B cell (primary cell): ENCODE results near the gene ANGPTL7. TPM values are rescaled to one million over a fixed set of nuclear protein-coding genes. Genes with fewer than 3 reads are reported as not detected.

Experiments used
- ATAC-seq: fragments of 200-7000 bp; cut with Tn5 transposase; one replicate; pipeline ENCODE4 v1.10.0; 2021; ENCODE audit warnings: low read depth, mild to moderate bottlenecking, moderate number of reproducible peaks, moderate library complexity
- CTCF ChIA-PET: fragments of 350-600 bp; sonication (Branson Sonifier 250); formaldehyde crosslinking; loops from one replicate; lab custom pipeline; 2021; ENCODE audit warnings: antibody characterized with exemption, inconsistent platforms; lab: Charles Lee
- POLR2A ChIA-PET: fragments of 350-600 bp; sonication (Branson Sonifier 250); formaldehyde crosslinking; loops from one replicate; lab custom pipeline; 2021; ENCODE audit warnings: antibody characterized with exemption; lab: Charles Lee
- DNase-seq: peaks from one replicate; pipeline ENCODE4 v3.0.0; 2013
- H2AFZ ChIP-seq: 2 replicates; pipeline ENCODE4 v1.6.1; 2012; ENCODE audit warnings: mild to moderate bottlenecking, low read depth, low read length; ENCODE audit not compliant: insufficient read depth, poor library complexity, severe bottlenecking
- H3K27ac ChIP-seq, 2 donors: 1 replicate in 1 of 2; 2 replicates in 1 of 2; pipeline ENCODE4 v1.5.1; 2012 to 2013; ENCODE audit warnings: low read length in 2 of 2, mild to moderate bottlenecking in 2 of 2, moderate library complexity in 1 of 2
- H3K27me3 ChIP-seq, 4 experiments: fragments of 200-600 bp in 1 of 4; sonication (generic) in 1 of 4; replicated peaks in 1 of 4; 1 replicate in 2 of 4; 2 replicates in 2 of 4; pipeline versions ENCODE4 v1.6.1 to v1.7.0; 2013 to 2016; ENCODE audit warnings: low read length in 3 of 4, mild to moderate bottlenecking in 2 of 4, mixed read lengths in 1 of 4, moderate library complexity in 1 of 4; ENCODE audit not compliant: insufficient read depth in 4 of 4, control insufficient read depth in 3 of 4; ENCODE audit errors: control extremely low read depth in 1 of 4
- H3K36me3 ChIP-seq, 2 experiments: replicated peaks in 1 of 2; 1 replicate in 1 of 2; 2 replicates in 1 of 2; pipeline versions ENCODE4 v1.6.1 to v1.7.1; 2013; ENCODE audit warnings: low read length in 1 of 2; ENCODE audit not compliant: insufficient read depth in 2 of 2, control insufficient read depth in 1 of 2; ENCODE audit errors: control extremely low read depth in 1 of 2, extremely low read depth in 1 of 2
- H3K4me1 ChIP-seq, 2 donors: fragments of 200-600 bp in 1 of 2; sonication (generic) in 1 of 2; 1 replicate in 1 of 2; 2 replicates in 1 of 2; pipeline versions ENCODE4 v1.5.1 to v1.6.1; 2013 to 2017; ENCODE audit warnings: low read length in 2 of 2; ENCODE audit not compliant: control insufficient read depth in 2 of 2, insufficient read depth in 2 of 2
- H3K4me2 ChIP-seq: replicated peaks from 2 replicates; pipeline ENCODE3; 2012; ENCODE audit warnings: mild to moderate bottlenecking, low read depth, low read length; ENCODE audit not compliant: poor library complexity, severe bottlenecking
- H3K4me3 ChIP-seq, 5 experiments: fragments of 200-600 bp in 1 of 5; sonication (generic) in 1 of 5; 1 replicate in 3 of 5; 2 replicates in 2 of 5; pipeline versions ENCODE4 v1.5.1 to v1.7.0; 2011 to 2016; ENCODE audit warnings: low read length in 4 of 5, mild to moderate bottlenecking in 4 of 5, low read depth in 2 of 5, control low read depth in 1 of 5, moderate library complexity in 1 of 5; ENCODE audit not compliant: insufficient read depth in 1 of 5; ENCODE audit errors: control extremely low read depth in 1 of 5, extremely low read depth in 1 of 5
- H3K79me2 ChIP-seq: fragments of 200-600 bp; sonication (generic); one replicate; pipeline ENCODE4 v1.6.0; 2016; ENCODE audit warnings: low read length; ENCODE audit not compliant: control insufficient read depth, insufficient read depth
- H3K9ac ChIP-seq: fragments of 200-600 bp; sonication (generic); 2 replicates; pipeline ENCODE4 v1.6.1; 2017; ENCODE audit warnings: mild to moderate bottlenecking, low read length, moderate library complexity
- H3K9me3 ChIP-seq, 3 donors: one replicate each; pipeline versions ENCODE4 v1.6.1 to v1.7.1; 2013; ENCODE audit warnings: low read length in 2 of 3; ENCODE audit not compliant: control insufficient read depth in 2 of 3, insufficient read depth in 1 of 3; ENCODE audit errors: control extremely low read depth in 1 of 3
- H4K20me1 ChIP-seq: 2 replicates; pipeline ENCODE4 v1.6.0; 2012; ENCODE audit warnings: mild to moderate bottlenecking, low read length; ENCODE audit not compliant: insufficient read depth, control insufficient read depth, poor library complexity, severe bottlenecking
- H3K27ac Mint-ChIP-seq: one replicate; pipeline ENCODE4 v1.8.0; 2021; ENCODE audit warnings: mixed read lengths
- H3K27me3 Mint-ChIP-seq: one replicate; pipeline ENCODE4 v1.8.0; 2021; ENCODE audit warnings: mixed read lengths
- H3K4me1 Mint-ChIP-seq: one replicate; pipeline ENCODE4 v1.8.0; 2021; ENCODE audit warnings: mixed read lengths
- H3K4me3 Mint-ChIP-seq: one replicate; pipeline ENCODE4 v1.8.0; 2021; ENCODE audit warnings: mixed read lengths
- H3K9me3 Mint-ChIP-seq: one replicate; pipeline ENCODE4 v1.8.0; 2022; ENCODE audit warnings: mixed read lengths; ENCODE audit not compliant: insufficient read depth
- EZH2 ChIP-seq: IDR thresholded peaks from 2 replicates; pipeline ENCODE4 v1.6.1; 2012; ENCODE audit warnings: borderline replicate concordance, low read depth, mild to moderate bottlenecking, moderate library complexity, low read length; ENCODE audit not compliant: insufficient read depth, poor library complexity, severe bottlenecking
- WGBS: methylation state at CpG from one replicate; pipeline ENCODE4 v1.1.5; 2013; ENCODE audit warnings: missing lambda C conversion rate; ENCODE audit not compliant: insufficient coverage; 5-methylcytosine and 5-hydroxymethylcytosine counted together
- intact Hi-C: fragments of 100-400 bp; cut with micrococcal nuclease; formaldehyde crosslinking; loops from one replicate; pipeline ENCODE4 v1.10.0; 2022
- polyA plus RNA-seq: library from polyadenylated mRNA; depleted of rRNA; stranded (reverse); fragments of >200 nt; gene quantifications from 2 replicates; pipeline ENCODE4 v1.2.3, GENCODE V29; 2012
- total RNA-seq, 2 donors: library from RNA; stranded (reverse); fragments of 120-200 nt in 1 of 2; gene quantifications; 1 replicate in 1 of 2; 2 replicates in 1 of 2; pipeline versions ENCODE4 v1.2.3 to v1.2.4, GENCODE V29; 2013 to 2022
- TF ChIP-seq, protein P1 (sequence below): fragments of 200-600 bp; IDR thresholded peaks from one replicate; pipeline ENCODE4 v1.8.0; 2022; ENCODE audit warnings: antibody characterized with exemption, mild to moderate bottlenecking

ANGPTL7 gene
- total and polyA plus RNA-seq, 2 donors (not counting 1 experiment from before 2014, with no cell fraction given): not detected

DNA sequence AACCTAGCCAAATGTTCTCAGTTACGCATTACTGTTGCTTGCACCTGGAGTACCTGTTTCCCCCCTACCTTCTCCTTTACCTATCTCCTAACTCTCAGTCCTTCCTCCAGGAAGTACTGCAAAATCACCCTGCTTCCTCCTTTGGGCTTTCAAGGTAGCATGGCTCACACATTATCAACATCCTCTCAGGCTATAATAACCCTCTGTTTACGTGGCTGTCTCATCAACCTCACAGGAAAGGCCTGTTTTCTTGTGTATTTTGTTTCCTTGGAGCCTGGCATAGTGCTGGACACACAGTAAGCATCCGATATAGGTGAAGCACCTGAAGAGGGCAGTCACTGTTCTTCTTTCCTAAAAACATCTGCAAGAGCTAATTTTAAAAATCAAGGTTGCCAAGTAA, 32.7 kb upstream of the ANGPTL7 start:
- Histone ChIP-seq H3K27ac (no peak overlapping the region), H2AFZ (no peak overlapping the region), H3K9me3 (no peaks in the 10 kb centered on the region), H3K4me2 (no peak overlapping the region), H3K79me2 (no peaks in the 10 kb centered on the region), H3K4me3 (no peak overlapping the region), H3K4me1 (peaks cover 0 to 25% of the 10 kb centered on the region in 2 donors), H3K27me3 (no peaks in the 10 kb centered on the region), H3K36me3 (peaks cover 8 to 51% of the 10 kb centered on the region in 2 experiments), H3K9ac (no peak overlapping the region), H4K20me1 (no peaks in the 10 kb centered on the region)
- no peak overlapping the region for H3K4me3 Mint-ChIP-seq
- intact Hi-C loops: no loop called here
- no peaks in the 10 kb centered on the region for H3K9me3 Mint-ChIP-seq
- ChIA-PET POLR2A (no interaction called here), CTCF (interaction anchor here (1.3 kb wide), 1 partner anchor 120 kb away, joined by 3 read pairs; no protein-coding TSS in a partner anchor)
- TF ChIP-seq EZH2: no peak
- TF ChIP-seq, protein P1, sequence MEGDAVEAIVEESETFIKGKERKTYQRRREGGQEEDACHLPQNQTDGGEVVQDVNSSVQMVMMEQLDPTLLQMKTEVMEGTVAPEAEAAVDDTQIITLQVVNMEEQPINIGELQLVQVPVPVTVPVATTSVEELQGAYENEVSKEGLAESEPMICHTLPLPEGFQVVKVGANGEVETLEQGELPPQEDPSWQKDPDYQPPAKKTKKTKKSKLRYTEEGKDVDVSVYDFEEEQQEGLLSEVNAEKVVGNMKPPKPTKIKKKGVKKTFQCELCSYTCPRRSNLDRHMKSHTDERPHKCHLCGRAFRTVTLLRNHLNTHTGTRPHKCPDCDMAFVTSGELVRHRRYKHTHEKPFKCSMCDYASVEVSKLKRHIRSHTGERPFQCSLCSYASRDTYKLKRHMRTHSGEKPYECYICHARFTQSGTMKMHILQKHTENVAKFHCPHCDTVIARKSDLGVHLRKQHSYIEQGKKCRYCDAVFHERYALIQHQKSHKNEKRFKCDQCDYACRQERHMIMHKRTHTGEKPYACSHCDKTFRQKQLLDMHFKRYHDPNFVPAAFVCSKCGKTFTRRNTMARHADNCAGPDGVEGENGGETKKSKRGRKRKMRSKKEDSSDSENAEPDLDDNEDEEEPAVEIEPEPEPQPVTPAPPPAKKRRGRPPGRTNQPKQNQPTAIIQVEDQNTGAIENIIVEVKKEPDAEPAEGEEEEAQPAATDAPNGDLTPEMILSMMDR: no peak
- H3K27me3 Mint-ChIP-seq: no peaks in the 10 kb centered on the region
- peaks cover 21% of the 10 kb centered on the region for H3K4me1 Mint-ChIP-seq
- ATAC-seq: no peak
- no peak for DNase-seq
- no peak overlapping the region for H3K27ac Mint-ChIP-seq
- WGBS: 71% methylated on average over 2 of the region's 3 CpGs

DNA sequence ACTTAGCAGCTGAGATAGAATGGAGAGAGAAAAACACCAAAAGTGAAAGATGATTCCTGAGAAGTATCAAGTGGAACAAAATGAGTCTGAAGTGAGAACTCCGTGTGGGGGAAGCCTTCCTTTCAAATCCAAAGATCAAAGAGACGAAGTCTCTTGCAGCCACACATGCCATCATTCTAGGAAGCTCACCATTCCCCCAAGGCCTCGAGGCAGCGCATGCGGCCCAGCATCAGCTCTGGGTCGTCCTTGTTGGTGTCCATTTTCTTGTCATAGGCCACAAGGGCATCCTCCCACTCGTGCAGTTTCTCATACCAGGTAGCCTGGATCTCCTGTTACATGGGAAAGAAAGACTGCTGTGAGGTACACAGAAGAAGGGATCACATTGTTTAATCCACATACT, 32.2 kb upstream of the ANGPTL7 start:
- no peak overlapping the region for H3K4me3 Mint-ChIP-seq
- no peak overlapping the region for H3K9ac ChIP-seq

More for the DNA sequence above, 32.2 kb upstream of the ANGPTL7 start:
- Histone ChIP-seq H3K4me2 (no peak overlapping the region), H3K9me3 (no peaks in the 10 kb centered on the region), H3K4me3 (no peak overlapping the region), H2AFZ (no peak overlapping the region), H3K79me2 (no peaks in the 10 kb centered on the region), H3K4me1 (peaks cover 0 to 25% of the 10 kb centered on the region in 2 donors), H3K36me3 (peaks cover 8 to 46% of the 10 kb centered on the region in 2 experiments), H3K27me3 (no peaks in the 10 kb centered on the region), H4K20me1 (no peaks in the 10 kb centered on the region), H3K27ac (no peak overlapping the region)
- no peak for TF ChIP-seq EZH2
- TF ChIP-seq, protein P1: no peak
- no peak for DNase-seq
- no peaks in the 10 kb centered on the region for H3K9me3 Mint-ChIP-seq
- WGBS: 90% methylated on average over 5 of the region's 7 CpGs
- intact Hi-C loops: no loop called here
- ChIA-PET CTCF (interaction anchor here (1.3 kb wide), 1 partner anchor 120 kb away, joined by 3 read pairs; no protein-coding TSS in a partner anchor), POLR2A (no interaction called here)
- peaks cover 21% of the 10 kb centered on the region for H3K4me1 Mint-ChIP-seq
- H3K27me3 Mint-ChIP-seq: no peaks in the 10 kb centered on the region
- ATAC-seq: no peak
- H3K27ac Mint-ChIP-seq: no peak overlapping the region
